GM10266 (cell line): ENCODE measurements around the gene VPS13D.

Experiments
- DNase-seq: peaks from one replicate; pipeline ENCODE4 v3.0.0; 2012; ENCODE audit errors: extremely low spot score
- TF ChIP-seq, protein P1 (sequence below): IDR thresholded peaks from 2 replicates; pipeline ENCODE4 v1.5.1; 2012; ENCODE audit warnings: mild to moderate bottlenecking, low read depth; ENCODE audit not compliant: control insufficient read depth, insufficient read depth; ENCODE audit errors: missing control alignments

The VPS13D gene, protein sequence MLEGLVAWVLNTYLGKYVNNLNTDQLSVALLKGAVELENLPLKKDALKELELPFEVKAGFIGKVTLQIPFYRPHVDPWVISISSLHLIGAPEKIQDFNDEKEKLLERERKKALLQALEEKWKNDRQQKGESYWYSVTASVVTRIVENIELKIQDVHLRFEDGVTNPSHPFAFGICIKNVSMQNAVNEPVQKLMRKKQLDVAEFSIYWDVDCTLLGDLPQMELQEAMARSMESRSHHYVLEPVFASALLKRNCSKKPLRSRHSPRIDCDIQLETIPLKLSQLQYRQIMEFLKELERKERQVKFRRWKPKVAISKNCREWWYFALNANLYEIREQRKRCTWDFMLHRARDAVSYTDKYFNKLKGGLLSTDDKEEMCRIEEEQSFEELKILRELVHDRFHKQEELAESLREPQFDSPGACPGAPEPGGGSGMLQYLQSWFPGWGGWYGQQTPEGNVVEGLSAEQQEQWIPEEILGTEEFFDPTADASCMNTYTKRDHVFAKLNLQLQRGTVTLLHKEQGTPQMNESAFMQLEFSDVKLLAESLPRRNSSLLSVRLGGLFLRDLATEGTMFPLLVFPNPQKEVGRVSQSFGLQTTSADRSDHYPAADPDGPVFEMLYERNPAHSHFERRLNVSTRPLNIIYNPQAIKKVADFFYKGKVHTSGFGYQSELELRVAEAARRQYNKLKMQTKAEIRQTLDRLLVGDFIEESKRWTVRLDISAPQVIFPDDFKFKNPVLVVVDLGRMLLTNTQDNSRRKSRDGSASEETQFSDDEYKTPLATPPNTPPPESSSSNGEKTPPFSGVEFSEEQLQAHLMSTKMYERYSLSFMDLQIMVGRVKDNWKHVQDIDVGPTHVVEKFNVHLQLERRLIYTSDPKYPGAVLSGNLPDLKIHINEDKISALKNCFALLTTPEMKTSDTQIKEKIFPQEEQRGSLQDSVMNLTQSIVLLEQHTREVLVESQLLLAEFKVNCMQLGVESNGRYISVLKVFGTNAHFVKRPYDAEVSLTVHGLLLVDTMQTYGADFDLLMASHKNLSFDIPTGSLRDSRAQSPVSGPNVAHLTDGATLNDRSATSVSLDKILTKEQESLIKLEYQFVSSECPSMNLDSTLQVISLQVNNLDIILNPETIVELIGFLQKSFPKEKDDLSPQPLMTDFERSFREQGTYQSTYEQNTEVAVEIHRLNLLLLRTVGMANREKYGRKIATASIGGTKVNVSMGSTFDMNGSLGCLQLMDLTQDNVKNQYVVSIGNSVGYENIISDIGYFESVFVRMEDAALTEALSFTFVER (N-terminal part only)

DNA sequence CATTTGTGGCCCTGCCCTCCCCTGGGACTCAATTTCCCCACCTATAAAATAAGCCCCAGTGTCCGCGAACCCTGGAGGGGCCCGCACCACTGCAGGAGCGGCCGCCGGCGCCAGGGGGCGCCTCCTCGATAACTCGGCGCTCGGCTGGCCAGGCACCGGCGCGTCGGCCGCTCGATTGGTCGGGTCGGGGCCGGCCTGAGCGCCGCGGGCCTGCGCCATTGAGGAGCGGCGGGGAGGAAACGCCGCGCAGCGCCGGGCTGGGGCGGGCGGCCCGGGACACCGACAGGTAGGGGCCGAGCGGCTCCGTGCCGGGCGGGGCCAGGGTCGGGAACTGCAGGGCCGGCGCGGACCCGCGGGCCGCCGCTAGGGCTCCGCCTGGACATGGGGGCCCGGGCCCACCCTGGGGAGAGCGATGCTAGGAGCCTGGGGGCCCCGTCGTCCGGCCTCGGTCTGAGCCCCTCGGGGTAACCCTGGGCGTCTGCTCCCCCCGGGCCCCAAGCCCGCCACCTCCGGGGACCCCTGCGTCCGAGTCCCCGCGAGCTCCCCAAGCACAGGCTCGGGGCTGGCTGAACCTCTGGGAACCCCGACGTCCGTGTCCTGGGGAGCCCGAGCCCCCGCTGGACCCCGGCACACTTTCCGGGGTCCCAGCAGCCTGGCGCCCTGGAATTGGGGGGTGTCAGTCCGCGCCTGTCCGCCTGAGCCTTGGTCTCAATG, at the start of gene VPS13D:
Gene VPS13D (plus strand): TSS at position 196 of the 714 bp plus-strand sequence. CDS start 4,237 bp downstream, outside the sequence.
- DNase-seq: peak; percentile 94
- TF ChIP-seq, protein P1, sequence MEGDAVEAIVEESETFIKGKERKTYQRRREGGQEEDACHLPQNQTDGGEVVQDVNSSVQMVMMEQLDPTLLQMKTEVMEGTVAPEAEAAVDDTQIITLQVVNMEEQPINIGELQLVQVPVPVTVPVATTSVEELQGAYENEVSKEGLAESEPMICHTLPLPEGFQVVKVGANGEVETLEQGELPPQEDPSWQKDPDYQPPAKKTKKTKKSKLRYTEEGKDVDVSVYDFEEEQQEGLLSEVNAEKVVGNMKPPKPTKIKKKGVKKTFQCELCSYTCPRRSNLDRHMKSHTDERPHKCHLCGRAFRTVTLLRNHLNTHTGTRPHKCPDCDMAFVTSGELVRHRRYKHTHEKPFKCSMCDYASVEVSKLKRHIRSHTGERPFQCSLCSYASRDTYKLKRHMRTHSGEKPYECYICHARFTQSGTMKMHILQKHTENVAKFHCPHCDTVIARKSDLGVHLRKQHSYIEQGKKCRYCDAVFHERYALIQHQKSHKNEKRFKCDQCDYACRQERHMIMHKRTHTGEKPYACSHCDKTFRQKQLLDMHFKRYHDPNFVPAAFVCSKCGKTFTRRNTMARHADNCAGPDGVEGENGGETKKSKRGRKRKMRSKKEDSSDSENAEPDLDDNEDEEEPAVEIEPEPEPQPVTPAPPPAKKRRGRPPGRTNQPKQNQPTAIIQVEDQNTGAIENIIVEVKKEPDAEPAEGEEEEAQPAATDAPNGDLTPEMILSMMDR: peak; percentile 97

DNA sequence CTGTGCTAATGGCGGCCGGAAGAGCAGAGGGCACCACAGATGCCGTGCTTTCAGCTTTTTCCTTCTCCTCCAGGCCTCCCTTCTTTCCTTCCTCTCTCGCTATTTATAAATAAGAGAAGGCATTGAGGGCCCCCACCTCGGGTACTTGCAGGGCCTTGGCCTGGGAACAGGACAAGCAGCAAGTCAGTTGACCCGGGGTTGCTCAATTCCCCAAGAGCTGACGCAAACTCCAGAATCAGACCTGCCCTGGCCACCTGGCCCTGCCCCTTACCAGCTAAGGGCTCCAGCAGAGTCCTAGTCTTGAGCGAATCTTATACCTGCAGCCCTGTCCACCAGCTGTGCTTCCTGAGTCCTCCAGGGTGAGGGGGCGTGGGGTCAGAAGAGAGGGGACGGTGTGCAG, 49.5 kb upstream of the VPS13D start:
- TF ChIP-seq, protein P1: no peak
- no peak for DNase-seq

DNA sequence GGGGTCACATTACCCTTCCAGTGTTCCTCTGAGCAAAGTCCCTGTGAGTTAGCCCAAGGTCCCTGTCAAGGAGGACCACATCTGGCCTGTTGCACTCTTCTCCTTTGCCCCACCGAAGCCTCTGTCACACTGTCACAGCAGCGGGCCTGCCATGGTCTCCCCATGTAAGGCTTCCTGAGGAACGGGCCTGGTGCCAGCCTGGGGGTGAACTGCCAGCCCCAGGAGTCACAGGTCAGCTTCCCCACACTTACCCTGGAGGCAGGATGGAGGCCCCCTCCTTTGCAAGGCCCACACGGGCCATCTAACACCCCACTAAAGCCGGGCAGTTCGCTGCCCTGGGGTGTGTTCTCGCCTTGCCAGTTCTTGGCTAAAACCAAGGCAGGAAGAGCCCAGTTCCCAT, 48.9 kb upstream of the VPS13D start:
- TF ChIP-seq, protein P1: no peak
- DNase-seq: no peak

DNA sequence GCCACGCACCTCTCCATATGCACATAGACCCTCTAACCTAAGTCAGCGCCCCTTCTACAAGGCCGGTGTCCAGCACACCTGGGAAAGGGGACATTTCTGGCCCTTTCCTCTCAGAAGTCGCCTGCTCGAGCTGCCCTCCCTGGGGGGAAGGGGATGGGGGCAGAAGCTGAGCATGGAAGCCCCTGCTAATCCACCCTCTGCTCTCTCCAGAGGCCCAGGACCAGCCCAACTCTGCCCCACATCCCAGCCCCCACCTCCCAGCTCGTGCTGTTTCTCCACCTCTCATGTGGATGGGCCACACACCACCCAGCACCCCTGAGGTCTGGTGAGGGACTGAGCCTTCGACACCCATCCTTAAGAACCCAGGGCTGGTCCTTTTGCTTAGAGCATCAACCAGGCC, 48.3 kb upstream of the VPS13D start:
- TF ChIP-seq, protein P1: no peak

DNA sequence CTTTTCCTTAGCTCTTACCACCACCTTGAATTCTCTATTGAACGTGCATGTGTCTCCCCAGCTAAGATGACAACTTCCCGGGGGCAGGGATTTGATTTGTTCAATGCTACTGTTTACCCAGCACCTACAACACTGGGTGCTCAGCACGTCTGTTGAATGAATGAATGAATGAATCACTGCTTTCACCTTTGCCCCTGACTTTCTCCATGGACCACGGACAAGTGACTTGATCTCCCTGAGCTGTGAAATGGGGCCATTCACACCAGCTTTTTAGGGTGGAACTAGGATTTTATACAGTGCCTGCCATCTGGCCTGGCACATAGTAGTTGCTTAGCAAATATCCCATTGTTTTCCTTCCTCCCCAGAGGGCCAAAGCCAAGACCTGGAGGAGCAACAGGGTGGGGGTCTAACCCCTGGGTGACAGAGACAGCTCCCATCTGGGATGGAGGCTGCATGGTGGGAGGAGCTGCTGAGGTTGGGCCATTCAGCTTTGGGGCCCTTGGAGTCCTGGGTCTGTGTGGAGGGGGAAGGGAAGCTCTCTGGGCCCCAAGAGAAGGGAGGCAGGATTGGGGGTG, 47.3 kb upstream of the VPS13D start:
- TF ChIP-seq, protein P1: no peak
- DNase-seq: no peak

More for the DNA sequence above, 48.3 kb upstream of the VPS13D start:
- DNase-seq: no peak
